Astrocyte (in vitro differentiated cells and primary cell): ENCODE results near the gene CCDC40. TPM values are rescaled to one million over a fixed set of nuclear protein-coding genes. Genes with fewer than 3 reads are reported as not detected.

Experiments
- DNase-seq: peaks from one replicate; pipeline ENCODE4 v3.0.0-alpha.2; 2010; ENCODE audit warnings: low read depth
- FAIRE-seq: peaks from 2 replicates; lab custom pipeline; 2011; peaks lifted over from hg19 to GRCh38; lab: Jason Lieb, UNC
- H2AFZ ChIP-seq: 2 replicates; pipeline ENCODE4 v1.6.0; 2012; ENCODE audit warnings: low read depth, low read length, inconsistent platforms
- H3K27ac ChIP-seq: 2 replicates; pipeline ENCODE4 v1.5.1; 2011; ENCODE audit warnings: low read depth, low read length, inconsistent platforms
- H3K27me3 ChIP-seq: 2 replicates; pipeline ENCODE4 v1.6.0; 2011; ENCODE audit warnings: low read length, inconsistent platforms; ENCODE audit not compliant: insufficient read depth
- H3K36me3 ChIP-seq: 2 replicates; pipeline ENCODE4 v1.5.1; 2011; ENCODE audit warnings: low read length, inconsistent platforms; ENCODE audit not compliant: insufficient read depth
- H3K4me1 ChIP-seq: 2 replicates; pipeline ENCODE4 v1.5.1; 2011; ENCODE audit warnings: low read length, inconsistent platforms; ENCODE audit not compliant: insufficient read depth
- H3K4me2 ChIP-seq: 2 replicates; pipeline ENCODE4 v1.6.0; 2012; ENCODE audit warnings: low read length, inconsistent platforms
- H3K4me3 ChIP-seq: 2 replicates; pipeline ENCODE4 v1.5.1; 2011; ENCODE audit warnings: low read depth, mild to moderate bottlenecking, low read length, inconsistent platforms; ENCODE audit not compliant: insufficient read depth
- H3K79me2 ChIP-seq: 2 replicates; pipeline ENCODE4 v1.6.0; 2012; ENCODE audit warnings: mild to moderate bottlenecking, low read length, inconsistent platforms; ENCODE audit not compliant: insufficient read depth
- H3K9ac ChIP-seq: 2 replicates; pipeline ENCODE4 v1.6.0; 2012; ENCODE audit warnings: mild to moderate bottlenecking, low read length, inconsistent platforms
- H3K9me3 ChIP-seq: 2 replicates; pipeline ENCODE4 v1.5.1; 2012; ENCODE audit warnings: low read depth, mild to moderate bottlenecking, low read length, inconsistent platforms; ENCODE audit not compliant: insufficient read depth
- H4K20me1 ChIP-seq: 2 replicates; pipeline ENCODE4 v1.6.0; 2012; ENCODE audit warnings: low read length, inconsistent platforms; ENCODE audit not compliant: insufficient read depth
- H3K27ac Mint-ChIP-seq: one replicate; pipeline ENCODE4 v1.8.0; 2021; ENCODE audit warnings: mild to moderate bottlenecking, mixed read lengths; ENCODE audit not compliant: unreplicated experiment
- H3K27me3 Mint-ChIP-seq: one replicate; pipeline ENCODE4 v1.8.0; 2021; ENCODE audit warnings: low read depth, mixed read lengths; ENCODE audit not compliant: unreplicated experiment
- H3K36me3 Mint-ChIP-seq: one replicate; pipeline ENCODE4 v1.8.0; 2021; ENCODE audit warnings: low read depth, mixed read lengths; ENCODE audit not compliant: unreplicated experiment
- H3K4me1 Mint-ChIP-seq: one replicate; pipeline ENCODE4 v1.8.0; 2021; ENCODE audit warnings: low read depth, mixed read lengths; ENCODE audit not compliant: unreplicated experiment
- H3K4me3 Mint-ChIP-seq: one replicate; pipeline ENCODE4 v1.8.0; 2021; ENCODE audit warnings: mild to moderate bottlenecking, moderate library complexity, mixed read lengths; ENCODE audit not compliant: unreplicated experiment
- H3K9me3 Mint-ChIP-seq: one replicate; pipeline ENCODE4 v1.8.0; 2021; ENCODE audit warnings: mild to moderate bottlenecking, mixed read lengths; ENCODE audit not compliant: unreplicated experiment
- CTCF ChIP-seq: IDR thresholded peaks from 2 replicates; pipeline ENCODE4 v1.5.1; 2011; ENCODE audit warnings: low read depth, mild to moderate bottlenecking, inconsistent platforms, low read length, moderate library complexity; ENCODE audit not compliant: insufficient read depth
- EZH2 ChIP-seq: IDR thresholded peaks from 2 replicates; pipeline ENCODE4 v1.6.1; 2012; ENCODE audit warnings: mild to moderate bottlenecking, low read length, inconsistent platforms; ENCODE audit not compliant: insufficient read depth
- total RNA-seq: library from RNA; stranded (reverse); gene quantifications from 2 replicates; pipeline ENCODE4 v1.2.1, GENCODE V29; 2021

The CCDC40 gene
- total RNA-seq, 1 donor from 2014 or later, result 7.0 TPM

DNA sequence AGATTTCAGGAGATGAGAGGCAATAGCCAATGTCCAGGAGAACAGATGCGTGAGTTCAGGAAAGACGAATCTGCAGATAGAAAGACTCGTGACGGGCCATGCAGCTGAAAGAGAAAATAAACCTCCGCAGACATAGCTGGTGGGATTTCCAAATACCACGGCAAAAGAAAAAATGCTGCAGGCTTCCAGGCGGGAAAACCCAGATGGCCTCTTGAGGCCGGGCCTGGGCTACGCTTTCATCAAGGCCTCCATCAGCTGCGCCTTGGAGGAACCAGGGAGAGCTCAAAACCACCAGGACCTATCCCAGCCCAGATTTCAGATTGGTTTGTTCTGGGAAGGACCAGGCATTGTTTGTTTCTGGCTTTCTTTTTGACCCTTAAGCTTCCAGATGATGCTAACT lies 16.7 kb downstream of the CCDC40 start:
- no peak overlapping the region for H3K4me2 ChIP-seq
- peaks cover 3% of the 10 kb centered on the region for H3K27me3 Mint-ChIP-seq
- no peaks in the 10 kb centered on the region for H3K79me2 ChIP-seq
- peaks cover 10% of the 10 kb centered on the region for H3K36me3 Mint-ChIP-seq
- no peaks in the 10 kb centered on the region for H3K27me3 ChIP-seq
- no peaks in the 10 kb centered on the region for H3K9me3 Mint-ChIP-seq
- no peak overlapping the region for H2AFZ ChIP-seq
- no peak overlapping the region for H3K27ac Mint-ChIP-seq
- H3K9ac ChIP-seq, result no peak overlapping the region
- H3K36me3 ChIP-seq, result no peaks in the 10 kb centered on the region
- no peaks in the 10 kb centered on the region for H4K20me1 ChIP-seq
- H3K4me1 Mint-ChIP-seq, result no peaks in the 10 kb centered on the region
- TF ChIP-seq CTCF (no peak), EZH2 (no peak)
- no peak for FAIRE-seq
- H3K27ac ChIP-seq, result no peak overlapping the region
- H3K9me3 ChIP-seq, result no peaks in the 10 kb centered on the region
- H3K4me3 ChIP-seq, result no peak overlapping the region
- no peak overlapping the region for H3K4me3 Mint-ChIP-seq
- H3K4me1 ChIP-seq, result no peaks in the 10 kb centered on the region
- DNase-seq, result no peak

DNA sequence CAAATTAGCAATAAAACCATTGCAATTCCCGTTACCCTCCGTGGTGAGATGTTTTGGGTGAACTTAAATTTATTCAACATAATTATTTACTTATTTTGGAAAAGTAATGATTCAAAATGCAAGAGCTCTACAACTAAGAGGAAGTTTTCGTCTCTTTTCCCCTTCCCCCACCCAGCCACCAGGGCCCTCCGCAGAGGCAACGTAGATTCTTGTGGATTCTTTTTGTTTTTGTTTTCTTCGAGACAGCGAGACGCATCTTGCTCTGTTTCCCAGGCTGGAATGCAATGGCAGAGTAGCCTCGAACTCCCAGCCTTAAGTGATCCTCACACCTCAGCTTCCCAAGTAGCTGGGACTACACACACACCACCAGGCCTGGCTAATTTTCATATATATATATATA lies 19.2 kb downstream of the CCDC40 start:
- DNase-seq, result no peak
- no peak overlapping the region for H3K27ac Mint-ChIP-seq

More for the DNA sequence above, 19.2 kb downstream of the CCDC40 start:
- no peak for TF ChIP-seq CTCF
- no peak for TF ChIP-seq EZH2
- Mint-ChIP-seq H3K27me3 (peaks cover 4% of the 10 kb centered on the region), H3K4me3 (no peak overlapping the region), H3K36me3 (peaks cover 8% of the 10 kb centered on the region), H3K4me1 (peaks cover 3% of the 10 kb centered on the region), H3K9me3 (no peaks in the 10 kb centered on the region)
- no peaks in the 10 kb centered on the region for H3K79me2 ChIP-seq
- no peak overlapping the region for H3K9ac ChIP-seq
- no peaks in the 10 kb centered on the region for H3K27me3 ChIP-seq
- H2AFZ ChIP-seq, result no peak overlapping the region
- H3K36me3 ChIP-seq, result no peaks in the 10 kb centered on the region
- H4K20me1 ChIP-seq, result no peaks in the 10 kb centered on the region
- no peaks in the 10 kb centered on the region for H3K4me1 ChIP-seq
- no peak for FAIRE-seq
- H3K27ac ChIP-seq, result no peak overlapping the region
- H3K9me3 ChIP-seq, result no peaks in the 10 kb centered on the region
- no peak overlapping the region for H3K4me3 ChIP-seq
- H3K4me2 ChIP-seq, result no peak overlapping the region
